Melanocyte of skin (primary cell): ENCODE results near the gene ASXL3. TPM values are rescaled to one million over a fixed set of nuclear protein-coding genes. Genes with fewer than 3 reads are reported as not detected.

Source experiments
- total RNA-seq, 2 donors: library from RNA; depleted of rRNA; stranded (reverse); fragments of >200 nt; gene quantifications; 2 replicates each; pipeline ENCODE4 v1.2.3, GENCODE V29; 2012

The ASXL3 gene
- not detected for total RNA-seq

DNA sequence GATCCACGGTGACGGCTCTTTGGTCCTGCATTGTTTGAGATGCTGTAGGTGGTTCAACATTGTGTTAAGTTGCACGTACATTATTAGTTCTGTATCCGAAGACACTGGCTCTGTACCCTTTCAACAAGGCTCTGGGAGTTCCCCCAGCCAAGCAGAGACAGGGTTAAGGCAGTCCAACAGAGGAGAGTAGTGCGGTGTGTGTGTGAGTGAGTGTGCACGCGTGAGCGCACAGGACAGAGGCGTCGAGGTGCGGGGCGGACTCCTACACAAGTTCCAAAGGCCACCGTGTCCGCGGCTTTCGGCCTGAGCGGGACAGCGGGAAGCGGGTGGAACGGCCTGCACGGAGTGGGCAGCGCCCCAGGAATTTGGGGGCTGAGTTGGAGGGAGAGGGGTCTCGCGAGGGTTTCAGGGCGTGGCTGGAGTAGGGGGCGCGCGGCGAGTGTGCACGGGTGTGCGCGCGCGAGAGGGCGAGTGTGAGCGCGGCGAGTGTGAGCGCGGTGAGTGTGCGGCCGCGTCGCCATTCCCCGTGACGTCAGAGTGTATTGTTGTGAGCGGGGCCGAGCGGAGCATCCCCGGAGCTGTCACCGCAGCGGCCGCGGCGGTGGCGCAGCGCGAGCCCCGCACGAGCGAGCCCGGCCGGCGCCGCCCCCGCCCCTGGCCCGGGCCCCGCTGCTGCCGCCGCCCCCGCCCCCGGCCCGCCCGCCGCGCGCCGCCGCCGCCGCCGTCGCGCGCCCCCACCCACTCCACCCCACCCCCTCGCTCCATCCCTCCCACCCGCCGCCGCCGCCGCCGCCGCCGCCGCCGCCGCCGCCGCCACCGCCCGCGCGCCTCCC lies at the start of gene ASXL3:
Gene ASXL3 (plus strand): TSS at position 535 of the 833 bp plus-strand sequence. CDS start 413 bp downstream, outside the sequence.

Other genes starting within 250 kb of the ASXL3 start
- under 1 TPM in 1 of 2 donors, not detected in 1; 0.67 TPM for gene CCDC178, start 137.5 kb upstream of the ASXL3 start, total RNA-seq